Activated naive CD4-positive, alpha-beta T cell treated with anti-CD3 and anti-CD28 coated beads, Interleukin-2, amount 10 ng/mL, durations not matched to agents 7 days and 5 days (primary cell): Measurements from ENCODE around the gene DAO.

Experiments used
- CTCF ChIA-PET: fragments of 350-600 bp; sonication (Branson Sonifier 250); formaldehyde crosslinking; loops from one replicate; lab custom pipeline; 2021; ENCODE audit warnings: antibody characterized with exemption; lab: Charles Lee
- DNase-seq: peaks from one replicate; pipeline ENCODE4 v3.0.0-alpha.2; 2020
- H3K27ac Mint-ChIP-seq: one replicate; pipeline ENCODE4 v1.8.0; 2021; ENCODE audit warnings: mild to moderate bottlenecking, moderate library complexity, mixed read lengths
- H3K27me3 Mint-ChIP-seq: one replicate; pipeline ENCODE4 v1.8.0; 2021; ENCODE audit warnings: mild to moderate bottlenecking, mixed read lengths
- H3K36me3 Mint-ChIP-seq: one replicate; pipeline ENCODE4 v1.8.0; 2021; ENCODE audit warnings: mixed read lengths
- H3K4me1 Mint-ChIP-seq: one replicate; pipeline ENCODE4 v1.8.0; 2021; ENCODE audit warnings: mixed read lengths
- H3K4me3 Mint-ChIP-seq: one replicate; pipeline ENCODE4 v1.8.0; 2021; ENCODE audit warnings: mild to moderate bottlenecking, moderate library complexity, mixed read lengths
- H3K9me3 Mint-ChIP-seq: one replicate; pipeline ENCODE4 v1.8.0; 2021; ENCODE audit warnings: mixed read lengths

Gene DAO

DNA sequence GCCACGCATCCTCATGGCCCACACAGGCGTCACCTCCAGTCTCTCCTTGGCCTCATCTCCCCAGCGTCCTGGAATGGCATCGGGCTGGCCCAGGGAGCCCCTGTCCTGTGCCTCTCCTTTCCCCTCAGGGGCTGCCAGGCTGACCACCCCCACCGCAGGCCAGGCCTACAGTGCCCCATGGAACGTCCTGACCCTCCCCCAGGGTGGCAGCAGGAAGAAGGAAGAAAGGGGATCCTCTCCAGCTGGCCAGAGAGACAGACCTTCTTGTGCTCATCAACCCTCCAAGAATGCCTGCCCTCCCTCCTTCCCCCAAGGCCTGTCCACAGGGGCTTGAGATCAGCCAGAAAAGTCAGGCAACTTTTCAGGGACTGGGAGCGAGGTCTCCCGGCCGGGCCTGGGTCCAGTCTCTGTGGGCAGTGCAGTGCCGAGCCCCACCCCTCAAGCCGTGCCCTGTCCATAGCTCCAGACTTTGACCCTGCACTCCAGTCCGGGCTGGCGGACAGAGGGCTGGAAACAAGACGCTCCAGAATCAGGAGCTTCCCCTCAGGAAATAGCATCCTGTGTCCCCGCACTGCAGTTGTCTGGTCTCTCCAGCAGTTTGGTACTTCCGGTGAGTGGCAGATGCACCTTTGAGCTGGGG is at the start of gene DAO:
Gene DAO (plus strand): TSS at position 478 of the 640 bp plus-strand sequence. CDS start 4,915 bp downstream, outside the sequence.
- Mint-ChIP-seq H3K4me1 (peaks cover 10% of the 10 kb centered on the region), H3K27ac (no peak within 1 kb of the TSS), H3K4me3 (no peak within 1 kb of the TSS), H3K27me3 (peaks cover 23% of the 10 kb centered on the region), H3K9me3 (peaks cover 2% of the 10 kb centered on the region), H3K36me3 (no peaks in the 10 kb centered on the region)
- CTCF ChIA-PET: interaction anchor here (0.6 kb wide), 1 partner anchor 89 kb away, joined by 3 read pairs; no protein-coding TSS in a partner anchor
- no peak for DNase-seq

GRCh38 chr12:108831309-108831991 is 48.4 kb upstream of the DAO start:
- CTCF ChIA-PET: no interaction called here
- peaks cover 42% of the 10 kb centered on the region for H3K36me3 Mint-ChIP-seq
- H3K9me3 Mint-ChIP-seq: no peaks in the 10 kb centered on the region
- no peak for DNase-seq
- H3K4me1 Mint-ChIP-seq: peaks cover 50% of the 10 kb centered on the region
- H3K27me3 Mint-ChIP-seq: no peaks in the 10 kb centered on the region
- H3K4me3 Mint-ChIP-seq: no peak overlapping the region
- peak overlapping the region; percentile 16 for H3K27ac Mint-ChIP-seq

DNA sequence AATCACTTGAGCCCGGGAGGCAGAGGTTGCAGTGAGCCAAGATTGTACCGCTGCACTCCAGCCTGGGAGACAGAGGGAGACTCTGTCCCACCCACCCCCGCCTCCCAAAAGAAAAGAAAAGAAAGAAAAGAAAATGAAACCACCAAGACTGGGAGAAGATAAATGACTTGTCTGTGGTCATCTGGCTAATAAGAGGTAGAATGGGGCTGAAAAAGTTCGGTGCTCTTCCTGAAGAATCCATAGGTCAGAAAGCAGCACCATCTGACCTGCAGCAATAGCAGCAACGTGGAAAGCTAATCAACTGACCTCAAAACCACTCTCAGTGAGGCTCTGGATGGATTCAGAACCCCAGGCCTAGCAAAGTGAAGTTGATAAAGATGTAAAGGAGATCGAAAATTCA is 47.7 kb upstream of the DAO start:
- Mint-ChIP-seq H3K27ac (peak overlapping the region; percentile 2), H3K27me3 (no peaks in the 10 kb centered on the region), H3K4me3 (no peak overlapping the region), H3K36me3 (peaks cover 37% of the 10 kb centered on the region), H3K9me3 (no peaks in the 10 kb centered on the region), H3K4me1 (peaks cover 49% of the 10 kb centered on the region)
- CTCF ChIA-PET: interaction anchor here (0.8 kb wide), 1 partner anchor 119 kb away, joined by 3 read pairs; no protein-coding TSS in a partner anchor
- no peak for DNase-seq

DNA sequence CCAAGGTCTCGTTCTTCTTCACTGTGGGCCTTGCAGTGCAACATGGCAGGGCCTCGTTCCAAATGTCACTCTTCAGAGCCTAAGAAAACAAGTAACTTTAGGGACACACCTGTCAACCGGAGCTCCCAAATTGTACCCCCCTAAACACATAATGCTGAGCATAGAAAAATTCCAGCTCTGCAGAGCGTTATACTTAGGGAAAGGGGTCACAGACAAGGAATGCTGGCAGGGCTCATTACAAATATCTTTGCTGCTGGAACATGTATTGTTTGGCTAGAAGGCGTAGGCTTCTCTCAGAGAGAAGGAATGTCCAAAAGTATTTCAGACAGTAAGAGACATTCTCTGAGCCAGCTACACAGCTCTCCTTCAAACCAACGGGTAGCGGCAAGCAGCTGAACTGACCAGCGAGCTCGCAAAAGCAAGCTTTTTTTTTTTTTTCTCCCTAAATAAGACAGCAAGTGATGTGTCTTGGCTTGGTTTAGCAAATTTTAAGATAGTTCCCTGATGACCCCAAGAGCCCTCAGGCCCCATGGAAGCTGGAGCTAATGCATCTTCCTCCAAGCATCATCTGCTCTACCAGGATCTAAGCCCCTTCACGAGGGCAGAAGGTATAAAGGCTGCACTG is 47.0 kb upstream of the DAO start:
- no peak overlapping the region for H3K4me3 Mint-ChIP-seq
- DNase-seq: no peak
- peak overlapping the region; percentile 8 for H3K27ac Mint-ChIP-seq
- H3K27me3 Mint-ChIP-seq: no peaks in the 10 kb centered on the region
- H3K9me3 Mint-ChIP-seq: no peaks in the 10 kb centered on the region
- peaks cover 56% of the 10 kb centered on the region for H3K4me1 Mint-ChIP-seq
- CTCF ChIA-PET: interaction anchor here (0.8 kb wide), 1 partner anchor 118 kb away, joined by 3 read pairs; no protein-coding TSS in a partner anchor
- H3K36me3 Mint-ChIP-seq: peaks cover 39% of the 10 kb centered on the region

DNA sequence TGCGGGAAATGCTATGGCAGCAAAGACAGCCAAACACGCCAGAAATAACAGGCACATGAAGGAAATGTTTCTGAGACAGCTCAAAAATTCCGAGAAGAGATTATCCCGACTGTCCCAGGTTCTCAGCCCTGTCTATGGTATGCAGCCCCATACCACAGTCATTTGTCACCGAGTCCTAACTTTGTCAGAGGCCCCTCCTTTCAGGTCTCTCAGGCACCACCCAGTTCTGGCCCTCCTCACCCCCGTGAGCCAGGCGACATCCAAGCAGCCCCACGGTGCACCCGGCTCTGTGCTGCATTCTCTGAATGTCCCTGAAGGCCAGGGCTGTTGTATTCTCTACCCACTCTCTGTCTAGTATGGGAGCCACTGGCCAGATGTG is 46.5 kb upstream of the DAO start:
- Mint-ChIP-seq H3K27ac (peak overlapping the region; percentile 8), H3K9me3 (no peaks in the 10 kb centered on the region), H3K36me3 (peaks cover 43% of the 10 kb centered on the region), H3K4me1 (peaks cover 61% of the 10 kb centered on the region), H3K4me3 (no peak overlapping the region), H3K27me3 (no peaks in the 10 kb centered on the region)
- CTCF ChIA-PET: no interaction called here
- DNase-seq: no peak

DNA sequence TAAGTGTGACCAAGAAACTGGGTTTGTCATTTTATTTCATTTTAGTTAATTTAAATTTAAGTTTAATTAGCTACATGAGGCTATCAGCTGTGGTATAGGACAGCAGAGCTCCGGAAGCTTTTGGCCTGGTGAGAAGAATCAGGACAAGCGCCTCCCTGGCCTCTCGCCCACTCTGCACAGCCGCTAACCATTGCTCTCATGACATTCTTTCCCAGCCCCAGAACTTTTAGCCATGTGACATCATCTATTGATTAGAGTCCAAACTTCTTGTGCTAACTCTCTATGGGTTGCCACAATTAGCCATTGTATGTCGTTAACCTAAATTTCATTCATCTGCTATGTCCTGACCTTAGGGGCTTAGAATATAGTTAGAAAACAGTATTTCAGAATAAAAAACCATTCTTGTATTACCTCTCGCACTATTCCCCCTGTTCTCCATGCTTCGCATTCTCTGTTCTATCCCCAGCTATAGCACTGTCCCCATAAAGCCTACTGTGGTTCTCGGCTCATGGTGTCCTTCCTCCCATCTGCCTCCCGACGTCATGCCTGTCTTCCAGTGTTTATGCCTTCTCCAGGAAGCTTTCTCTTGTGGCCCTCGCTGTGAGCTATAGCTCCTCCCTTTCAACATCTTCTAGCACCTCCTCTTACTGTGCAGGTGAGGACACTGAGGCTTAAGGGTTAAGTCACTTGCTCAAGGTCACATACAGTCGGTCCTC is 46.0 kb upstream of the DAO start:
- peaks cover 66% of the 10 kb centered on the region for H3K4me1 Mint-ChIP-seq
- no peaks in the 10 kb centered on the region for H3K9me3 Mint-ChIP-seq
- no peak for DNase-seq
- H3K27me3 Mint-ChIP-seq: no peaks in the 10 kb centered on the region
- H3K4me3 Mint-ChIP-seq: no peak overlapping the region
- no peak overlapping the region for H3K27ac Mint-ChIP-seq
- CTCF ChIA-PET: interaction anchor here (0.8 to 1.2 kb wide), 2 partner anchors 8 to 13 kb away, joined by 3 to 4 read pairs; no protein-coding TSS in a partner anchor
- H3K36me3 Mint-ChIP-seq: peaks cover 48% of the 10 kb centered on the region

GRCh38 chr12:108835860-108836634 is 43.8 kb upstream of the DAO start:
- Mint-ChIP-seq H3K4me1 (peaks cover 84% of the 10 kb centered on the region), H3K27me3 (no peaks in the 10 kb centered on the region), H3K9me3 (no peaks in the 10 kb centered on the region), H3K4me3 (no peak overlapping the region), H3K36me3 (peaks cover 43% of the 10 kb centered on the region), H3K27ac (peak overlapping the region; percentile 4)
- DNase-seq: no peak
- CTCF ChIA-PET: no interaction called here

DNA sequence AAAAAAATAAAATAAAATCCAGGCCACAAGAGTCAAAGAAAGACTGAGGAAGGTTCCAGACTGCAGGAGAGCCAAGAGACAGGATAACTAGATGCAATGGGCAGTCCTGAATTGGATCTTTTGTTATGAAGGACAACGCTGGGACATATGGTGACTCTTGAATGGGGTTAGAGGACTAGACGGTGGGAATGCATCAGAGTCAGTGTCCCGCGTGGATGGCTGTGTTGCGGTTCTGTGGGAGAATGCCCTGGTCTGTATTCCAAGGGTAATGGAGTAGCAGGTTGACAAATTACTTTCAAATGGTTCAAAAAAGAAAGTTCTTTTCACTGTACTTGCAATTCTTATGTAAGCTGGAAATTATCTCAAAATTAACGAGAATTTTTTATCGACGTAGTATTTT is 42.7 kb upstream of the DAO start:
- Mint-ChIP-seq H3K27me3 (no peaks in the 10 kb centered on the region), H3K9me3 (no peaks in the 10 kb centered on the region), H3K4me3 (no peak overlapping the region), H3K27ac (peak overlapping the region; percentile 93), H3K4me1 (peaks cover 73% of the 10 kb centered on the region), H3K36me3 (peaks cover 40% of the 10 kb centered on the region)
- CTCF ChIA-PET: interaction anchor here (1.6 kb wide), 1 partner anchor 48 kb away, joined by 4 read pairs; no protein-coding TSS in a partner anchor
- DNase-seq: no peak

DNA sequence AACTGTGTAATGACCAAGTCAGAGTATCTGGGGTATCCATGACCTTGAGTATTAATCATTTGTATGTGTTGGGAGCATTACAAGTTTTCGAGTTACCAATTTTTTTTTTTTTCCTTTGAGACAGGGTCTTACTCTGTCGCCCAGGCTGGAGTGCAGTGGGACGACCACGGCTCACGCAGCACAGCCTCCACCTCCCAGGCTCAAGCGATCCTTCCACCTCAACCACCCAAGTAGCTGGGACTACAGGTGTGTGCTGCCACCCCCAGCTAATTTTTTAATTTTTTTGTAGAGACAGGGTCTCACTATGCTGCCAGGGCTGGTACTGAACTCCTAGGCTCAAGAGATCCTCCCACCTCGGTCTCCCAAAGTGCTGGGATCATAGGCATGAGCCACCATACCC is 42.2 kb upstream of the DAO start:
- Mint-ChIP-seq H3K36me3 (peaks cover 37% of the 10 kb centered on the region), H3K27ac (peak overlapping the region; percentile 93), H3K27me3 (no peaks in the 10 kb centered on the region), H3K4me3 (no peak overlapping the region), H3K4me1 (peaks cover 68% of the 10 kb centered on the region), H3K9me3 (no peaks in the 10 kb centered on the region)
- CTCF ChIA-PET: interaction anchor here (1.1 to 1.6 kb wide), 2 partner anchors 47 to 113 kb away, joined by 4 read pairs; no protein-coding TSS in a partner anchor
- DNase-seq: no peak

GRCh38 chr12:108838194-108839017 is 41.5 kb upstream of the DAO start:
- peak overlapping the region; percentile 93 for H3K27ac Mint-ChIP-seq
- peaks cover 61% of the 10 kb centered on the region for H3K4me1 Mint-ChIP-seq
- H3K27me3 Mint-ChIP-seq: no peaks in the 10 kb centered on the region
- peak overlapping the region; percentile 15 for H3K4me3 Mint-ChIP-seq
- CTCF ChIA-PET: interaction anchor here (1.1 to 1.6 kb wide), 2 partner anchors 46 to 112 kb away, joined by 4 read pairs; no protein-coding TSS in a partner anchor
- H3K36me3 Mint-ChIP-seq: peaks cover 39% of the 10 kb centered on the region
- H3K9me3 Mint-ChIP-seq: no peaks in the 10 kb centered on the region
- DNase-seq: peak; percentile 77

DNA sequence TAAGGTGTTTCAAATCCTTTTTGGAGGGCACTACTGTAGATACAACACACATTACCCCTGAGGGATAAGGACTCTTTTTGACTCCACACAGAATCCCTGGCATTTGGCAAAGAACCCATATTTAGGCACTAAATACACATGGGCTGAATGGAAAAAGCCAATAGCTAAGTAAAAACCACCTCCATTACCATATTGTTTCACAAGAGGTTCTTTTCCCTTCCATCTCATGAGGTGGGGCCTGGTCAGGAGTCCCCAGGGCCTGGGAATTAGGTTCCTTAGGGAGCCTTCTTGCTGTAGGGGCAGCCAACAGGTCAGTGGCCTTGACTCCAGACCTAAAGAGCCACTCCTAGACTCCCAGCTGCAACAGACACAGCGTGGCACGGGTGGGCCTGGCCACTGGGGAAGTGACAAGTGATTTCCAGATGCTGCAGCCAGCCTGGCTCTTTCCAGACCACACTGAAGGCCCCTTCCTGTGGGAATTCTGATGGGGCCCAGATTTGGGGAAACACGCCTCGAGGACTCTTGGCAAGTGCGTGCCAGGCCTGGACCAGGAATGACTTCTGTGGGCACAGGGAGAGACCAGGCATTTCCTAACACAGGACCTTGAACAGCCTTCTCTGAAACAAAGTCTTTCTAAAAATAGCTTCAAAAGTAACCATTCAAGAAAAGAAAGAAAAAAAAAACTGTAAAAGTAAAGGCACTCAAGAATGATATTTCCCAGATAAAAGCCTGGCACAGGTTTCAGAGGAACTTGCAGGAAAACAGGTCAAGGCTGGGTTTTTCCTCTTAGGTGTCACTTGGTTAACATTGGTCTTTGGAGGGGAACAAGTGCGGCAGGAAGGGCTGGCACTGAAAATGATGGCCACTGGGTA is 40.6 kb upstream of the DAO start:
- H3K9me3 Mint-ChIP-seq: no peaks in the 10 kb centered on the region
- peaks cover 36% of the 10 kb centered on the region for H3K36me3 Mint-ChIP-seq
- DNase-seq: no peak
- H3K4me1 Mint-ChIP-seq: peaks cover 56% of the 10 kb centered on the region
- CTCF ChIA-PET: no interaction called here
- peak overlapping the region; percentile 93 for H3K27ac Mint-ChIP-seq
- H3K27me3 Mint-ChIP-seq: no peaks in the 10 kb centered on the region
- no peak overlapping the region for H3K4me3 Mint-ChIP-seq

DNA sequence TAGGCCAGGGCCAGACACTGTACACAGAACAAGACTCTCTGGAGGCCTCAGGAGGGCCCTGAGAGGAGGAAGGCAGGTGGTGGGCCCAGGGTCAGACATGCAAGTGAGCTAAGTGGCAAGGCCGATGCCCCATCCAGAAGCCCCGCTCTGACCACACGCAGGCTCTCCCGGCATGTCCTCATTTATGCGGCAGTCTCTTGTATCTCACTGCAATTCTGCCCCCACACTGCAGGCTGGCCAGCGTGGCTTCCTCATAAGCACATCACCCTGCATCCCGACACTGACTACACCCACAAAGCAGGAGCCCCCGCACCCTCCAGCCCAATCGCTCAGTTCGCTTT is 40.0 kb upstream of the DAO start:
- H3K27ac Mint-ChIP-seq: peak overlapping the region; percentile 93
- no peak overlapping the region for H3K4me3 Mint-ChIP-seq
- peaks cover 54% of the 10 kb centered on the region for H3K4me1 Mint-ChIP-seq
- DNase-seq: no peak
- CTCF ChIA-PET: no interaction called here
- no peaks in the 10 kb centered on the region for H3K27me3 Mint-ChIP-seq
- no peaks in the 10 kb centered on the region for H3K9me3 Mint-ChIP-seq
- peaks cover 30% of the 10 kb centered on the region for H3K36me3 Mint-ChIP-seq
